Mononuclear cell (primary cell): ENCODE results near the gene RLBP1. TPM values are rescaled to one million over a fixed set of nuclear protein-coding genes. Genes with fewer than 3 reads are reported as not detected.

Source experiments
- H3K27me3 ChIP-seq: 2 replicates; pipeline ENCODE4 v1.6.0; 2011; ENCODE audit warnings: low read length, control low read depth; ENCODE audit not compliant: insufficient read depth
- H3K4me1 ChIP-seq: 2 replicates; pipeline ENCODE4 v1.5.1; 2011; ENCODE audit warnings: mild to moderate bottlenecking, low read length, control low read depth; ENCODE audit not compliant: insufficient read depth
- H3K4me3 ChIP-seq: 2 replicates; pipeline ENCODE4 v1.5.1; 2011; ENCODE audit warnings: mild to moderate bottlenecking, low read length, moderate library complexity
- H3K9me3 ChIP-seq: 2 replicates; pipeline ENCODE4 v1.5.1; 2011; ENCODE audit warnings: low read depth, mild to moderate bottlenecking, control low read depth, low read length
- total RNA-seq: library from RNA; depleted of rRNA; stranded (reverse); fragments of >200 nt; gene quantifications from one replicate; pipeline ENCODE4 v1.2.3, GENCODE V29; 2012

RLBP1 gene
- total RNA-seq, 1 donor, result not detected

GRCh38 chr15:89177116-89177515, 44.3 kb downstream of the RLBP1 start:
- H3K4me3 ChIP-seq, result no peak overlapping the region
- H3K4me1 ChIP-seq, result peaks cover 3% of the 10 kb centered on the region
- no peaks in the 10 kb centered on the region for H3K27me3 ChIP-seq
- no peaks in the 10 kb centered on the region for H3K9me3 ChIP-seq

- Histone ChIP-seq H3K9me3 (no peaks in the 10 kb centered on the region), H3K4me1 (peaks cover 6% of the 10 kb centered on the region), H3K27me3 (no peaks in the 10 kb centered on the region), H3K4me3 (no peak overlapping the region)
Measured at GRCh38 chr15:89175617-89176191, 45.7 kb downstream of the RLBP1 start.

GRCh38 chr15:89174476-89174875, 46.9 kb downstream of the RLBP1 start:
- Histone ChIP-seq H3K27me3 (no peaks in the 10 kb centered on the region), H3K4me1 (peaks cover 6% of the 10 kb centered on the region), H3K9me3 (no peaks in the 10 kb centered on the region), H3K4me3 (no peak overlapping the region)

- no peaks in the 10 kb centered on the region for H3K27me3 ChIP-seq
- H3K9me3 ChIP-seq, result no peaks in the 10 kb centered on the region
- H3K4me1 ChIP-seq, result peaks cover 16% of the 10 kb centered on the region
- H3K4me3 ChIP-seq, result no peak overlapping the region
Measured at GRCh38 chr15:89172921-89173320, 48.5 kb downstream of the RLBP1 start.

- Histone ChIP-seq H3K4me1 (peaks cover 31% of the 10 kb centered on the region), H3K9me3 (no peaks in the 10 kb centered on the region), H3K27me3 (no peaks in the 10 kb centered on the region), H3K4me3 (no peak overlapping the region)
Measured at GRCh38 chr15:89171136-89172072, 50.0 kb downstream of the RLBP1 start.

GRCh38 chr15:89170364-89170763, 51.0 kb downstream of the RLBP1 start:
- Histone ChIP-seq H3K9me3 (no peaks in the 10 kb centered on the region), H3K27me3 (no peaks in the 10 kb centered on the region), H3K4me3 (no peak overlapping the region), H3K4me1 (peaks cover 40% of the 10 kb centered on the region)

GRCh38 chr15:89168316-89168833, 53.0 kb downstream of the RLBP1 start:
- no peaks in the 10 kb centered on the region for H3K9me3 ChIP-seq
- peaks cover 40% of the 10 kb centered on the region for H3K4me1 ChIP-seq

GRCh38 chr15:89167267-89168176, 53.9 kb downstream of the RLBP1 start:
- Histone ChIP-seq H3K4me1 (peaks cover 37% of the 10 kb centered on the region), H3K4me3 (no peak overlapping the region), H3K27me3 (no peaks in the 10 kb centered on the region), H3K9me3 (no peaks in the 10 kb centered on the region)

More at GRCh38 chr15:89168316-89168833, 53.0 kb downstream of the RLBP1 start:
- Histone ChIP-seq H3K4me3 (no peak overlapping the region), H3K27me3 (no peaks in the 10 kb centered on the region)

GRCh38 chr15:89165677-89166076, 55.7 kb downstream of the RLBP1 start:
- no peaks in the 10 kb centered on the region for H3K9me3 ChIP-seq
- H3K27me3 ChIP-seq, result no peaks in the 10 kb centered on the region
- H3K4me1 ChIP-seq, result peaks cover 34% of the 10 kb centered on the region
- no peak overlapping the region for H3K4me3 ChIP-seq

GRCh38 chr15:89164712-89165211, 56.6 kb downstream of the RLBP1 start:
- Histone ChIP-seq H3K4me1 (peaks cover 34% of the 10 kb centered on the region), H3K27me3 (no peaks in the 10 kb centered on the region), H3K4me3 (no peak overlapping the region), H3K9me3 (no peaks in the 10 kb centered on the region)

- Histone ChIP-seq H3K9me3 (no peaks in the 10 kb centered on the region), H3K4me3 (no peak overlapping the region), H3K4me1 (peaks cover 30% of the 10 kb centered on the region), H3K27me3 (no peaks in the 10 kb centered on the region)
Measured at GRCh38 chr15:89163271-89164055, 57.9 kb downstream of the RLBP1 start.

- no peaks in the 10 kb centered on the region for H3K27me3 ChIP-seq
- no peaks in the 10 kb centered on the region for H3K9me3 ChIP-seq
- no peak overlapping the region for H3K4me3 ChIP-seq
- H3K4me1 ChIP-seq, result peaks cover 12% of the 10 kb centered on the region
Measured at GRCh38 chr15:89161666-89162065, 59.7 kb downstream of the RLBP1 start.
